ENCODE measurements around the gene CAPZA2. TPM values are rescaled to one million over a fixed set of nuclear protein-coding genes. Genes with fewer than 3 reads are reported as not detected.

The CAPZA2 gene
- total and polyA plus RNA-seq, 9 of the 15 experiments (the other 6 are each of a cell fraction or from before 2014, with no cell fraction given) = 67.0 to 524 (median 176) TPM

DNA sequence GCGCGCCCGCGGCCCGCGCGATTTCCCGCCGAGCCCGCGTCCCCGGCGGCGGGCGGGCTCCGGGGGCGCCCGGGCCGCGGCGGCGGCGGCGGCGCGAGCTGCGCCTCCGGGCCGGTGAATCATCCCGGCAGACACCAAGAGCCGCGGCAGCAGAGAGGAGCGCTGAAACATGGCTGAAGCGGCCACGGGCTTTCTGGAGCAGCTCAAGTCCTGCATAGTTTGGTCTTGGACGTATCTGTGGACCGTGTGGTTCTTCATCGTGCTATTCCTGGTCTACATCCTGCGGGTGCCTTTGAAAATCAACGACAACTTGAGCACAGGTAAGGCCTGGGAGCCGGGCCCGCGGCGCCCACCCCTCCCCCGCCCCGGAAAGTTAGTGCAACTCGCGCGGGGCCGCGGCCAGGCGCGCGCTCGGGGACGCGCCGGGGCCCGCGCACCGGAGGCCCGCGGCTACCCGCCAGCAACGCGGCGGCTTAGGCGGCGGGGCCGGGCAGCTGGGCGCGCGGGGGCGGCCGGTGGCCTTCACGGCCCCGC is 91.1 kb downstream of the CAPZA2 start, which contains the start of gene ST7 (continued):
- no peak for TF ChIP-seq HOXB6 (CRISPR knock-in tag; IDR thresholded peaks at IDR 0.05; ENCODE audit: borderline replicate concordance)
- TF ChIP-seq KAT8 (IDR thresholded peaks at IDR 0.05; ENCODE audit: low read depth) = no peak
- TF ChIP-seq ZNF436 (CRISPR knock-in tag; IDR thresholded peaks at IDR 0.05) = no peak
- no peak for TF ChIP-seq ZNF57 (CRISPR knock-in tag; IDR thresholded peaks at IDR 0.05)
- TF ChIP-seq BMI1 (IDR thresholded peaks at IDR 0.05; ENCODE audit: low read length) = no peak
- TF ChIP-seq EZH2 (IDR thresholded peaks at IDR 0.05; ENCODE audit: borderline replicate concordance, low read depth, low read length) = no peak
- TF ChIP-seq, protein P1, sequence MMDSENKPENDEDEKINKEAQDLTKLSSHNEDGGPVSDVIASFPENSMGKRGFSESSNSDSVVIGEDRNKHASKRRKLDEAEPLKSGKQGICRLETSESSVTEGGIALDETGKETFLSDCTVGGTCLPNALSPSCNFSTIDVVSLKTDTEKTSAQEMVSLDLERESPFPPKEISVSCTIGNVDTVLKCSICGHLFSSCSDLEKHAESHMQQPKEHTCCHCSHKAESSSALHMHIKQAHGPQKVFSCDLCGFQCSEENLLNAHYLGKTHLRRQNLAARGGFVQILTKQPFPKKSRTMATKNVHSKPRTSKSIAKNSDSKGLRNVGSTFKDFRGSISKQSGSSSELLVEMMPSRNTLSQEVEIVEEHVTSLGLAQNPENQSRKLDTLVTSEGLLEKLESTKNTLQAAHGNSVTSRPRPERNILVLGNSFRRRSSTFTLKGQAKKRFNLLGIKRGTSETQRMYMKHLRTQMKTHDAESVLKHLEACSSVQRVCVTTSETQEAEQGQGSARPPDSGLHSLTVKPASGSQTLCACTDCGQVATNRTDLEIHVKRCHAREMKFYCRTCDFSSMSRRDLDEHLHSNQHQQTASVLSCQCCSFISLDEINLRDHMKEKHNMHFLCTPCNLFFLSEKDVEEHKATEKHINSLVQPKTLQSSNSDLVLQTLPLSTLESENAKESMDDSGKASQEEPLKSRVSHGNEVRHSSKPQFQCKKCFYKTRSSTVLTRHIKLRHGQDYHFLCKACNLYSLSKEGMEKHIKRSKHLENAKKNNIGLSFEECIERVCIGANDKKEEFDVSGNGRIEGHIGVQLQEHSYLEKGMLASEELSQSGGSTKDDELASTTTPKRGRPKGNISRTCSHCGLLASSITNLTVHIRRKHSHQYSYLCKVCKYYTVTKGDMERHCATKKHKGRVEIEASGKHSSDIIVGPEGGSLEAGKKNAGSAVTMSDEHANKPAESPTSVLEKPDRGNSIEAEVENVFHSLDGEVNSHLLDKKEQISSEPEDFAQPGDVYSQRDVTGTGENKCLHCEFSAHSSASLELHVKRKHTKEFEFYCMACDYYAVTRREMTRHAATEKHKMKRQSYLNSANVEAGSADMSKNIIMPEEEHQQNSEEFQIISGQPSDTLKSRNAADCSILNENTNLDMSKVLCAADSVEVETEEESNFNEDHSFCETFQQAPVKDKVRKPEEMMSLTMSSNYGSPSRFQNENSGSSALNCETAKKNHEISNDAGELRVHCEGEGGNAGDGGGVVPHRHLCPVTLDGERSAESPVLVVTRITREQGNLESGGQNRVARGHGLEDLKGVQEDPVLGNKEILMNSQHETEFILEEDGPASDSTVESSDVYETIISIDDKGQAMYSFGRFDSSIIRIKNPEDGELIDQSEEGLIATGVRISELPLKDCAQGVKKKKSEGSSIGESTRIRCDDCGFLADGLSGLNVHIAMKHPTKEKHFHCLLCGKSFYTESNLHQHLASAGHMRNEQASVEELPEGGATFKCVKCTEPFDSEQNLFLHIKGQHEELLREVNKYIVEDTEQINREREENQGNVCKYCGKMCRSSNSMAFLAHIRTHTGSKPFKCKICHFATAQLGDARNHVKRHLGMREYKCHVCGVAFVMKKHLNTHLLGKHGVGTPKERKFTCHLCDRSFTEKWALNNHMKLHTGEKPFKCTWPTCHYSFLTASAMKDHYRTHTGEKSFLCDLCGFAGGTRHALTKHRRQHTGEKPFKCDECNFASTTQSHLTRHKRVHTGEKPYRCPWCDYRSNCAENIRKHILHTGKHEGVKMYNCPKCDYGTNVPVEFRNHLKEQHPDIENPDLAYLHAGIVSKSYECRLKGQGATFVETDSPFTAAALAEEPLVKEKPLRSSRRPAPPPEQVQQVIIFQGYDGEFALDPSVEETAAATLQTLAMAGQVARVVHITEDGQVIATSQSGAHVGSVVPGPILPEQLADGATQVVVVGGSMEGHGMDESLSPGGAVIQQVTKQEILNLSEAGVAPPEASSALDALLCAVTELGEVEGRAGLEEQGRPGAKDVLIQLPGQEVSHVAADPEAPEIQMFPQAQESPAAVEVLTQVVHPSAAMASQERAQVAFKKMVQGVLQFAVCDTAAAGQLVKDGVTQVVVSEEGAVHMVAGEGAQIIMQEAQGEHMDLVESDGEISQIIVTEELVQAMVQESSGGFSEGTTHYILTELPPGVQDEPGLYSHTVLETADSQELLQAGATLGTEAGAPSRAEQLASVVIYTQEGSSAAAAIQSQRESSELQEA (IDR thresholded peaks at IDR 0.05; ENCODE audit: low read depth) = no peak
- no peak for TF ChIP-seq ZKSCAN3 (CRISPR knock-in tag; IDR thresholded peaks at IDR 0.05)
- TF ChIP-seq MCM2 (IDR thresholded peaks at IDR 0.05; ENCODE audit: low read depth) = no peak
- TF ChIP-seq, protein P2, sequence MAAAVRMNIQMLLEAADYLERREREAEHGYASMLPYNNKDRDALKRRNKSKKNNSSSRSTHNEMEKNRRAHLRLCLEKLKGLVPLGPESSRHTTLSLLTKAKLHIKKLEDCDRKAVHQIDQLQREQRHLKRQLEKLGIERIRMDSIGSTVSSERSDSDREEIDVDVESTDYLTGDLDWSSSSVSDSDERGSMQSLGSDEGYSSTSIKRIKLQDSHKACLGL (CRISPR knock-in tag; IDR thresholded peaks at IDR 0.05; ENCODE audit: borderline replicate concordance, poor library complexity, severe bottlenecking) = no peak
- TF ChIP-seq, protein P3, sequence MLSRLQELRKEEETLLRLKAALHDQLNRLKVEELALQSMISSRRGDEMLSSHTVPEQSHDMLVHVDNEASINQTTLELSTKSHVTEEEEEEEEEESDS (CRISPR knock-in tag; IDR thresholded peaks at IDR 0.05) = no peak
- TF ChIP-seq ZNF77 (CRISPR knock-in tag; IDR thresholded peaks at IDR 0.05) = no peak
- TF ChIP-seq EGR1 (conservative IDR thresholded peaks at IDR 0.05) = no peak
- peak; percentile 61; the same call in 1 of the 2 replicates for TF ChIP-seq ZNF444 (CRISPR knock-in tag; IDR thresholded peaks at IDR 0.05)
- TF ChIP-seq, protein P4, sequence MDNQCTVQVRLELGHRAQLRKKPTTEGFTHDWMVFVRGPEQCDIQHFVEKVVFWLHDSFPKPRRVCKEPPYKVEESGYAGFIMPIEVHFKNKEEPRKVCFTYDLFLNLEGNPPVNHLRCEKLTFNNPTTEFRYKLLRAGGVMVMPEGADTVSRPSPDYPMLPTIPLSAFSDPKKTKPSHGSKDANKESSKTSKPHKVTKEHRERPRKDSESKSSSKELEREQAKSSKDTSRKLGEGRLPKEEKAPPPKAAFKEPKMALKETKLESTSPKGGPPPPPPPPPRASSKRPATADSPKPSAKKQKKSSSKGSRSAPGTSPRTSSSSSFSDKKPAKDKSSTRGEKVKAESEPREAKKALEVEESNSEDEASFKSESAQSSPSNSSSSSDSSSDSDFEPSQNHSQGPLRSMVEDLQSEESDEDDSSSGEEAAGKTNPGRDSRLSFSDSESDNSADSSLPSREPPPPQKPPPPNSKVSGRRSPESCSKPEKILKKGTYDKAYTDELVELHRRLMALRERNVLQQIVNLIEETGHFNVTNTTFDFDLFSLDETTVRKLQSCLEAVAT (IDR thresholded peaks at IDR 0.05) = peak in 1 of 2 experiments; percentile 12; a peak in 1 of 4 replicates
- no peak for TF ChIP-seq GABPB2 (CRISPR knock-in tag; conservative IDR thresholded peaks at IDR 0.05)
- peak in 1 of 2 experiments; percentile 95; a peak in 1 of 4 replicates for TF ChIP-seq NONO (IDR thresholded peaks at IDR 0.05; ENCODE audit: low read depth in 2 of 2, low read length in 1 of 2)
- TF ChIP-seq ZFP30 (CRISPR knock-in tag; IDR thresholded peaks at IDR 0.05; ENCODE audit: borderline replicate concordance) = no peak

Measured in K562 (cell line).